BJ (cell line): ENCODE data around the gene DVL2. TPM values are rescaled to one million over a fixed set of nuclear protein-coding genes. Genes with fewer than 3 reads are reported as not detected.
A peak's percentile ranks its signal among the peaks of the same experiment; 100 is the strongest.

Source experiments
- CTCF ChIA-PET: fragments of 350-600 bp; formaldehyde crosslinking; extraction: SDS; loops from one replicate; lab custom pipeline; 2021; ENCODE audit warnings: antibody characterized with exemption, inconsistent platforms; lab: Yijun Ruan, JAX
- POLR2A ChIA-PET: fragments of 300-600 bp; sonication (Branson Sonifier 250); formaldehyde crosslinking; extraction: SDS; loops from one replicate; lab custom pipeline; 2021; ENCODE audit warnings: antibody characterized with exemption; lab: Charles Lee
- DNase-seq: peaks from one replicate; pipeline ENCODE4 v3.0.0-alpha.2; 2011; ENCODE audit warnings: low read depth
- H3K27me3 ChIP-seq: 2 replicates; pipeline ENCODE4 v1.6.0; 2011; ENCODE audit warnings: low read length; ENCODE audit not compliant: control insufficient read depth, insufficient read depth
- H3K36me3 ChIP-seq: 2 replicates; pipeline ENCODE4 v1.5.1; 2011; ENCODE audit warnings: low read length; ENCODE audit not compliant: control insufficient read depth, insufficient read depth
- H3K4me3 ChIP-seq: 2 replicates; pipeline ENCODE4 v1.5.1; 2011; ENCODE audit warnings: low read depth, mild to moderate bottlenecking, control low read depth, low read length
- polyA minus RNA-seq: library from RNA; depleted of rRNA, polyadenylated mRNA; stranded (reverse); fragments of >200 nt; gene quantifications from 2 replicates; pipeline ENCODE4 v1.2.3, GENCODE V29; 2011; rRNA and poly(A)+ RNA removed
- polyA plus RNA-seq: library from polyadenylated mRNA; depleted of rRNA; stranded (reverse); fragments of >200 nt; gene quantifications from 2 replicates; pipeline ENCODE4 v1.2.3, GENCODE V29; 2011; rRNA removed
- TF ChIP-seq, protein P1 (sequence below): IDR thresholded peaks from 2 replicates; pipeline ENCODE4 v1.5.1; 2011; ENCODE audit warnings: low read depth, mild to moderate bottlenecking, control low read depth, inconsistent platforms, low read length, moderate library complexity; ENCODE audit not compliant: insufficient read depth

The DVL2 gene
- polyA plus RNA-seq (3.6 and 5.0 TPM in 2 replicates), polyA minus RNA-seq (11.0 and 13.7 TPM in 2 replicates)

GRCh38 chr17:7234083-7234951 lies at the start of gene DVL2:
TSS of gene DVL2 (minus strand) at chr17:7234517. CDS start at chr17:7234262, 255 bp downstream.
- ChIA-PET CTCF (interaction anchor here (0.6 to 2.1 kb wide), 3 partner anchors 13 to 20 kb away, joined by 3 to 6 read pairs (median 3); partner anchors contain the start of gene CTDNEP1), POLR2A (interaction anchor here (0.6 kb wide), 1 partner anchor 361 kb away, joined by 3 read pairs; no protein-coding TSS in a partner anchor)
- Histone ChIP-seq H3K4me3 (peak within 1 kb of the TSS; percentile 80), H3K27me3 (no peaks in the 10 kb centered on the region), H3K36me3 (peaks cover 18% of the 10 kb centered on the region)
- TF ChIP-seq, protein P1, sequence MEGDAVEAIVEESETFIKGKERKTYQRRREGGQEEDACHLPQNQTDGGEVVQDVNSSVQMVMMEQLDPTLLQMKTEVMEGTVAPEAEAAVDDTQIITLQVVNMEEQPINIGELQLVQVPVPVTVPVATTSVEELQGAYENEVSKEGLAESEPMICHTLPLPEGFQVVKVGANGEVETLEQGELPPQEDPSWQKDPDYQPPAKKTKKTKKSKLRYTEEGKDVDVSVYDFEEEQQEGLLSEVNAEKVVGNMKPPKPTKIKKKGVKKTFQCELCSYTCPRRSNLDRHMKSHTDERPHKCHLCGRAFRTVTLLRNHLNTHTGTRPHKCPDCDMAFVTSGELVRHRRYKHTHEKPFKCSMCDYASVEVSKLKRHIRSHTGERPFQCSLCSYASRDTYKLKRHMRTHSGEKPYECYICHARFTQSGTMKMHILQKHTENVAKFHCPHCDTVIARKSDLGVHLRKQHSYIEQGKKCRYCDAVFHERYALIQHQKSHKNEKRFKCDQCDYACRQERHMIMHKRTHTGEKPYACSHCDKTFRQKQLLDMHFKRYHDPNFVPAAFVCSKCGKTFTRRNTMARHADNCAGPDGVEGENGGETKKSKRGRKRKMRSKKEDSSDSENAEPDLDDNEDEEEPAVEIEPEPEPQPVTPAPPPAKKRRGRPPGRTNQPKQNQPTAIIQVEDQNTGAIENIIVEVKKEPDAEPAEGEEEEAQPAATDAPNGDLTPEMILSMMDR, result no peak
- DNase-seq, result peak; percentile 59

DNA sequence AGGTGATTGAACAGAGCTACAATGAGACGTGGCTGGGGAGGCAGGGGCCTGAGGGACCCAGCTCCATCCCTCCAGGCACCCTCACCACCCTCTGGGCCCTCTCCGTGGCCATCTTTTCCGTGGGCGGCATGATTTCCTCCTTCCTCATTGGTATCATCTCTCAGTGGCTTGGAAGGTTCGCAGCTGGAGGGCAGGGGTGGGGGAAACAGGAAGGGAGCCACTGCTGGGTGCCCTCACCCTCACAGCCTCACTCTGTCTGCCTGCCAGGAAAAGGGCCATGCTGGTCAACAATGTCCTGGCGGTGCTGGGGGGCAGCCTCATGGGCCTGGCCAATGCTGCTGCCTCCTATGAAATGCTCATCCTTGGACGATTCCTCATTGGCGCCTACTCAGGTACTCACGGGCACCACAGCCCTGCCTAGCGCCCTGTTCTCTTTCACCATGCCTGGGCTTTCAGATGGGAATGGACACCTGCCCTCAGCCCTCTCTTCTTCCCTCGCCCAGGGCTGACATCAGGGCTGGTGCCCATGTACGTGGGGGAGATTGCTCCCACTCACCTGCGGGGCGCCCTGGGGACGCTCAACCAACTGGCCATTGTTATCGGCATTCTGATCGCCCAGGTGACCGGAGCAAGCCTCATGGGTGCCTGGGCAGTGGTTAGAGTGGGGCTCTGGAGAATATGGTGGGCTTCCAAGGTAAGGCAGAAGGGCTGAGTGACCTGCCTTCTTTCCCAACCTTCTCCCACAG lies 49.3 kb upstream of the DVL2 start:
- ChIA-PET CTCF (interaction anchor here (1.8 to 6.9 kb wide), 2 partner anchors 13 to 238 kb away, joined by 3 to 51 read pairs; no protein-coding TSS in a partner anchor), POLR2A (no interaction called here)
- peaks cover 12% of the 10 kb centered on the region for H3K27me3 ChIP-seq
- H3K36me3 ChIP-seq, result no peaks in the 10 kb centered on the region
- TF ChIP-seq, protein P1, result no peak
- DNase-seq, result no peak
- no peak overlapping the region for H3K4me3 ChIP-seq

GRCh38 chr17:7282752-7283321 lies 48.5 kb upstream of the DVL2 start:
- H3K36me3 ChIP-seq, result no peaks in the 10 kb centered on the region
- ChIA-PET CTCF (interaction anchor here (0.6 to 6.9 kb wide), 4 partner anchors 9 to 237 kb away, joined by 3 to 51 read pairs (median 4); no protein-coding TSS in a partner anchor), POLR2A (no interaction called here)
- H3K27me3 ChIP-seq, result peaks cover 12% of the 10 kb centered on the region
- TF ChIP-seq, protein P1, result no peak
- no peak overlapping the region for H3K4me3 ChIP-seq
- DNase-seq, result no peak

DNA sequence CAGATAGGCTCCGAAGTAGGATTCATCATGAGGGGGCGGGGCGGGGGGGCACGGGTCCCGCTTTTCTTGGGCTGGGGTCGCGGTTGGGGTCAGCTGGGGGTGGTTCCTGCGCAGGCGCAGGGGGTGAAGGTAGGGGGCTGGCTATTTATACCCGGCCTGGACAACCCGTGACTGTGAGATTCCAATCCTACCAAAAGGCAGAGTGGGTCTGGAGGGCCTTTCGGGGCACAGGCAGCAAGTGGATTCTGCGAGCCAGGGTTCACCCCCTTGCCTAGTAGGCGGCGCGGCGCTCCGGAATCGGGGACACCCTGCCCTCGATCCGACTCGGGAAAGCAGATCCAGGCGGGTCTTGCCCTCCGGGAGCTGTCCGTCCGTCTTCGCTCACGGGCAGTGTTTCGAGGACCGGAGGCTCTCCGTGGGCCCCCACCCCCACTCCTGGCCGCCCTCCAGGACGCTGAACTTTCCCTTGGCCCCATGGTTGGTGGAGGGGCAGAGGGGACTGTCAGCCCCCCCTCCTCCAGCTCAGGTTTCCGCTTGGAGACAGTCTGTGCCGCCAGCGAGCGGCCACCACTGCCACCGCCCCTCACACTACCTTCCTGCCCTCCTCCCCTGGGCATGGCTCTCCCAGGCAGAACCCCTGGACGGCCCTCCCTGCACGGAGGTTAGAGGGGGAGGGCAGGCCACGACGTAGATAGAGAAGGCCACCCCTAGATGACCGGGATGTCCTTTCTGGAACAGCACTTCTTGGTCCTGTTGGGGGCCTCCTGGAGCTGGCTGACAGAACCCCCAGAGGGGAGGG lies 47.8 kb upstream of the DVL2 start:
- POLR2A ChIA-PET, result no interaction called here
- H3K36me3 ChIP-seq, result no peaks in the 10 kb centered on the region
- no peak for DNase-seq
- CTCF ChIA-PET, result interaction anchor here (0.6 to 6.9 kb wide), 5 partner anchors 10 to 236 kb away, joined by 3 to 51 read pairs (median 6); no protein-coding TSS in a partner anchor
- peak overlapping the region; percentile 48 for H3K4me3 ChIP-seq
- H3K27me3 ChIP-seq, result peaks cover 11% of the 10 kb centered on the region
- TF ChIP-seq, protein P1, result no peak
